ENCODE results near the gene MEGF8. TPM values are rescaled to one million over a fixed set of nuclear protein-coding genes. Genes with fewer than 3 reads are reported as not detected.
A peak's percentile ranks its signal among the peaks of the same experiment; 100 is the strongest.

Gene MEGF8, protein sequence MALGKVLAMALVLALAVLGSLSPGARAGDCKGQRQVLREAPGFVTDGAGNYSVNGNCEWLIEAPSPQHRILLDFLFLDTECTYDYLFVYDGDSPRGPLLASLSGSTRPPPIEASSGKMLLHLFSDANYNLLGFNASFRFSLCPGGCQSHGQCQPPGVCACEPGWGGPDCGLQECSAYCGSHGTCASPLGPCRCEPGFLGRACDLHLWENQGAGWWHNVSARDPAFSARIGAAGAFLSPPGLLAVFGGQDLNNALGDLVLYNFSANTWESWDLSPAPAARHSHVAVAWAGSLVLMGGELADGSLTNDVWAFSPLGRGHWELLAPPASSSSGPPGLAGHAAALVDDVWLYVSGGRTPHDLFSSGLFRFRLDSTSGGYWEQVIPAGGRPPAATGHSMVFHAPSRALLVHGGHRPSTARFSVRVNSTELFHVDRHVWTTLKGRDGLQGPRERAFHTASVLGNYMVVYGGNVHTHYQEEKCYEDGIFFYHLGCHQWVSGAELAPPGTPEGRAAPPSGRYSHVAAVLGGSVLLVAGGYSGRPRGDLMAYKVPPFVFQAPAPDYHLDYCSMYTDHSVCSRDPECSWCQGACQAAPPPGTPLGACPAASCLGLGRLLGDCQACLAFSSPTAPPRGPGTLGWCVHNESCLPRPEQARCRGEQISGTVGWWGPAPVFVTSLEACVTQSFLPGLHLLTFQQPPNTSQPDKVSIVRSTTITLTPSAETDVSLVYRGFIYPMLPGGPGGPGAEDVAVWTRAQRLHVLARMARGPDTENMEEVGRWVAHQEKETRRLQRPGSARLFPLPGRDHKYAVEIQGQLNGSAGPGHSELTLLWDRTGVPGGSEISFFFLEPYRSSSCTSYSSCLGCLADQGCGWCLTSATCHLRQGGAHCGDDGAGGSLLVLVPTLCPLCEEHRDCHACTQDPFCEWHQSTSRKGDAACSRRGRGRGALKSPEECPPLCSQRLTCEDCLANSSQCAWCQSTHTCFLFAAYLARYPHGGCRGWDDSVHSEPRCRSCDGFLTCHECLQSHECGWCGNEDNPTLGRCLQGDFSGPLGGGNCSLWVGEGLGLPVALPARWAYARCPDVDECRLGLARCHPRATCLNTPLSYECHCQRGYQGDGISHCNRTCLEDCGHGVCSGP (N-terminal part only)
- 3.0 TPM for polyA plus RNA-seq (2012; ENCODE audit: missing spikeins)

DNA sequence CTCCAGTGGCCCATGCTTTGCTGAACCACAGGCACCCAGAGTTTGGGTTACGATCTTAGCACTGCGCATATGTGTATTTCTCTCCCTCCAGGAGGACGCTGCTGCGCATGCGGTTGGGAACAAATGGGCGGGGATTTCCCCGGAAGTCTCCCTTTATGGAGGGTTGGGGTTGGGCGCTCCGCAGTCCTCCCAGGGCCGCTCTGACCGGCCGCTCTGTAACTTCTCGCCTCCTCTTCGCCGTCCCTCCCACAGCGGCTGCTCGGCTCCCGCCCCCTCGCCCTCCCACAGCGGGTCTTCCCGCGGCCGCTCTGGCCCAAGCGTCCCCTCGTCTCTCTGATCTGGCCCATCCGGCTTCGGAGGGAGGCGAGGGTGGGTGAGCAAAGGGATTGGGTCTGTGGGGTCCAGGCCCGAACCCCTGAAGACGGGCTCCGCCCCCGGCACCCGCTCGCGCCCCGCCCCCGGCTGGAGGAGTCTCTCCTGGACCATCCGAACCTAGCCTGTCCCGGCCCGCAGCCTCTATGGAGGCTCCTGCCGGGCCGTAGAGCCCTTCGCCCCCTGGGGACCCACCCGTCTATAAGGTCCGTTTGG, at the start of gene MEGF8:
Gene MEGF8, plus strand, starts transcription at position 328 of the 588 bp plus-strand sequence. CDS start 609 bp downstream, outside the sequence.
- DNase-seq (ENCODE audit: insufficient read length) = peak; percentile 95
- peak; percentile 99 for FAIRE-seq

DNA sequence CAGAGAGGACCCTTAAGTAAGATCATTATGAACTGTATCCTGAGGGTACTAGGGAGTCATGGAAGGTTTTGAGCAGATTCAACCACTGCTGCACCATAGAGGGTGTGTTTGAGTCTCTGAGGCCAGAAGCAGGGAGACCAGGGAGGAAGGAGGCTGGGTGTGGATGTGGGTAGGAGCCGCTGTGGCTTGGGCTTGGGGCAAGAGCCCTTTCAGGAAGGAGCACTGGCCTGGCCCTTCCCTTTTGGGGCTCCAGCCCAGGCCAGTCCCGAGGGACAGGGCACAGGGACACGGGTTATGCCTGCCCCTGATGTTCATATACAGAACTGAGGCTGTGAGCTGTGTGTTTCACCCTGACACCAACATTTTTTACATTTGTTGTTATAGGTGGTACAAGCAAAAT, 49.2 kb upstream of the MEGF8 start:
- TF ChIP-seq TAF1 (IDR thresholded peaks at IDR 0.05; ENCODE audit: borderline replicate concordance, low read depth, low read length) (no peak), POLR2AphosphoS5 (IDR thresholded peaks at IDR 0.05; ENCODE audit: low read depth, low read length) (no peak), POLR2A (IDR thresholded peaks at IDR 0.05; ENCODE audit: low read depth, low read length) (no peak)
- FAIRE-seq (no peak), DNase-seq (ENCODE audit: insufficient read length) (no peak)

More for the DNA sequence above, at the start of gene MEGF8:
- TF ChIP-seq POLR2A (IDR thresholded peaks at IDR 0.05; ENCODE audit: low read depth, low read length) = peak; percentile 71
- peak; percentile 63 for TF ChIP-seq POLR2AphosphoS5 (IDR thresholded peaks at IDR 0.05; ENCODE audit: low read depth, low read length)
- peak; percentile 79 for TF ChIP-seq TAF1 (IDR thresholded peaks at IDR 0.05; ENCODE audit: borderline replicate concordance, low read depth, low read length)

DNA sequence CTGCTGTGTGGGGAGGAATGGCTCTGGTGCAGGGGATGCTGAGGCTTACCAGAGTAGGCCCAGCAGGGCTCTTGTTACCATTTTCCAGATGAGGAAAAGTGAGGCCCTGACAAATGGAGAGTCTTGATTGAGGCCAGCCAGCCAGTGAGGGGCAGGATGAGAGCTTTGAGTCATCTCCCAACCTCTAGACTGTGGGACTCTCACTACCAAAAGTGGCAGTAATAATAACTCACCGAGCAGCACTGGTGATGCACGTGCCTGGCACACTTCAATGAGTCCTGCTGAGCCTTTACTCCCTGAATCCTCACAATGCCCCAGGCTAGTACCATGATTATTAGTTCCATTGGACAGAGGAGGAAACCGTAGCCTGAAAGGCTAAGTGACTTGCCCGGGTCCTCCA, 48.6 kb upstream of the MEGF8 start:
- DNase-seq (ENCODE audit: insufficient read length) (no peak), FAIRE-seq (peak; percentile 14)
- no peak for TF ChIP-seq POLR2A (IDR thresholded peaks at IDR 0.05; ENCODE audit: low read depth, low read length)
- no peak for TF ChIP-seq TAF1 (IDR thresholded peaks at IDR 0.05; ENCODE audit: borderline replicate concordance, low read depth, low read length)
- no peak for TF ChIP-seq POLR2AphosphoS5 (IDR thresholded peaks at IDR 0.05; ENCODE audit: low read depth, low read length)

DNA sequence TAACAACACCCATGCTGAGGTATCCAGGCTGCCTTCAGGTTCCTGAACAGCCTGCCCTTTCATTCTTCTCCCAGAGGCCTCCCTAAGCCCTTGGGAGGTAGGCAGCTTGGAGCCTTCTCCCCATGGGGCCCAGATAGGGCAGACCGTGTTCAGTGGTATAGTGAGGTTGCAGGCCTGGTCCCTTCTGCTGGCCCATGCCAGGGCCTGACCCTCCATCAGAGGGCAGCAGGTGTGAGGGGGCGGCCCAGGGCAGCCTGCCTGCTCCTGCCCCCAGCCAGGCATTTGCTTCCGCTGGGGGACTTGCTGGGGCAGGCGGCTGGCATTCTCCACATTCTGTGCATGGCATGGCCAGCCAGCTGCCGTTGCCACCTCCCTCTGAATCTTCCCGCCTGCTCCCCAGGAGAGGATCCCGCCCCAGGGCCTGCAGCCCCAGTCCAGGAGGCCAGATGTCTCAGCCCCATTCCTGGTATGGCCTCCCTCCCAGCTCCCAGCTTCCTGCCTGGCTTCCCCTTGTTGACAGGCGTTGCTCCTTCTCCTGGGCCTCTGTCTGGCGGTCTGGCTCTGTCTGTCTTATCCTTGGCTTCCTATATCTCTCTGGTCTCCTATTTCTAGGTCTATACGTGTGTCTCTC, 47.5 kb upstream of the MEGF8 start:
- DNase-seq (ENCODE audit: insufficient read length) (no peak), FAIRE-seq (no peak)

DNA sequence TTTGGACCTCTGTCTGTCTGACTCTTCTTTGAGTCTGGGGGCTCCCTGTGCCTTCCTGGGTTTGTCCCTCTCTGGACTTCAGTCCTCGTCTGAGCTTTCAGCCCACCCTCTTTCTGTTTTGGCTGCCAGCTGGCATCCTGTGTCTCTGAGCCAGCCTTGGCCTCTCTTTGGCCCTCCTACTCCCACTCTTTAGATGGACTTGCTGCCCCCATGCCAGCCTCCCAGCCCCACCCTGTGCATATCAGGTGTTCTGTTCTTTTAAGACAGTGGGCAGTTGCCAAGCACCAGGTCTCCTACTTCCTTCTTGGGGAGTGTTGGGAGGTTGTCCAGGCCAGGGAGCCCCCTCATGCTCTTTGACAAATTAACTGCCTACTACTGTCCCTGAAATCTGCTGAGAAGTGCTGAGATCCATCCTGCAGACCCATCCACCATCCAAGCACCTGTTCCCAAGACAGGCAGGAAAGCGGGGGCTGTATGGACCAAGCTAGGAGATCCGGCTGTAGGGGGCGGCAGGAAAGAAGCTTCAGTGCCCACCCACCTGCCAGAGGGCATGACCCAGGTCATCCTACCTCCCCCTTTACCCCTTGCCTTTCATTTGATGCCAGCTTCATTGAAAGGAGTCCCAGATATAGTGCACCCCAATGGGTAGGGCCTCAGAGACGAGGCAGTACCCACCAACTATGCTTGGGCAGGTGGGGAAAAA, 46.8 kb upstream of the MEGF8 start:
- no peak for TF ChIP-seq POLR2AphosphoS5 (IDR thresholded peaks at IDR 0.05; ENCODE audit: low read depth, low read length)
- no peak for DNase-seq (ENCODE audit: insufficient read length)
- FAIRE-seq = no peak

More for the DNA sequence above, 47.5 kb upstream of the MEGF8 start:
- TF ChIP-seq POLR2A (IDR thresholded peaks at IDR 0.05; ENCODE audit: low read depth, low read length) (0 out of 2 replicates have a peak, but pooled peaks have one; percentile 24), POLR2AphosphoS5 (IDR thresholded peaks at IDR 0.05; ENCODE audit: low read depth, low read length) (no peak), TAF1 (IDR thresholded peaks at IDR 0.05; ENCODE audit: borderline replicate concordance, low read depth, low read length) (no peak)

DNA sequence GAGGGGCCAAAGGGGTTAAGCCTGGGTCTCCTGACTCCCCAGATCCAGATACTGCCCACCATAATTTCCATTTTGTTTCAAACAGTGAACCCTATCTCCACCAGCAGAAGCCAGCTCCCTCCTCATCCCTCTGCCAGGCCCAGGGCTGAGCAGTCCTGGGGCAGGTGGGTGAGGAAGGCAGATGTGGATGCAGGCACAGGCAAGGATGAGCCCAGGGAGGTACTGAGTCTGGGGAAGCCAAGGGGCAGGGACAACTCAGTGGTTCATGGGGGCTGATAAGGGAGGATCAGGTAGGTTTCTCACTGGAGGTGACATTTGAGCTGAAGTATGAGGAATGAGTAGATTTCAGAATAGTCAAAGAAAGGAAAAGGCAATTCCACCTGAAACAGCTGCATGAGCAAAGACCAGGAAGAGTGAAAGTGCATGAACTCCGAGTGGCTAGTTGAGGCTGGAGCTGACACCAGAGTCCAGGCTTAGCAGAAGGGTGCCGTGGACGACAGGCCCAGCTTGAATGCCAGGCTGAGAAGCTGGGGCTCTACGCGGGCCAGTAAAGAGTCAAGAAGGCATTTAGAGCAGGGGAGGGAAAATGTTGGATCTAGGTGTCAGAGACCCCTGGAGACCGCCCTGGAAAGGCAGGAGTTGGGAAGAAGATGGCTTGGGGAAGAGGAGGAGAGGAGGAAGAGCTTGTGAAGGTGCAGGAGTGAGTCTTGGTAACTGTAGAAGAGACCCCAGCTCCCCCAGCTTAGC, 46.1 kb upstream of the MEGF8 start:
- no peak for DNase-seq (ENCODE audit: insufficient read length)
- no peak for TF ChIP-seq TAF1 (IDR thresholded peaks at IDR 0.05; ENCODE audit: borderline replicate concordance, low read depth, low read length)
- no peak for TF ChIP-seq POLR2A (IDR thresholded peaks at IDR 0.05; ENCODE audit: low read depth, low read length)
- no peak; the same call in 1 of the 2 replicates for TF ChIP-seq POLR2AphosphoS5 (IDR thresholded peaks at IDR 0.05; ENCODE audit: low read depth, low read length)
- peak; percentile 76 for FAIRE-seq

DNA sequence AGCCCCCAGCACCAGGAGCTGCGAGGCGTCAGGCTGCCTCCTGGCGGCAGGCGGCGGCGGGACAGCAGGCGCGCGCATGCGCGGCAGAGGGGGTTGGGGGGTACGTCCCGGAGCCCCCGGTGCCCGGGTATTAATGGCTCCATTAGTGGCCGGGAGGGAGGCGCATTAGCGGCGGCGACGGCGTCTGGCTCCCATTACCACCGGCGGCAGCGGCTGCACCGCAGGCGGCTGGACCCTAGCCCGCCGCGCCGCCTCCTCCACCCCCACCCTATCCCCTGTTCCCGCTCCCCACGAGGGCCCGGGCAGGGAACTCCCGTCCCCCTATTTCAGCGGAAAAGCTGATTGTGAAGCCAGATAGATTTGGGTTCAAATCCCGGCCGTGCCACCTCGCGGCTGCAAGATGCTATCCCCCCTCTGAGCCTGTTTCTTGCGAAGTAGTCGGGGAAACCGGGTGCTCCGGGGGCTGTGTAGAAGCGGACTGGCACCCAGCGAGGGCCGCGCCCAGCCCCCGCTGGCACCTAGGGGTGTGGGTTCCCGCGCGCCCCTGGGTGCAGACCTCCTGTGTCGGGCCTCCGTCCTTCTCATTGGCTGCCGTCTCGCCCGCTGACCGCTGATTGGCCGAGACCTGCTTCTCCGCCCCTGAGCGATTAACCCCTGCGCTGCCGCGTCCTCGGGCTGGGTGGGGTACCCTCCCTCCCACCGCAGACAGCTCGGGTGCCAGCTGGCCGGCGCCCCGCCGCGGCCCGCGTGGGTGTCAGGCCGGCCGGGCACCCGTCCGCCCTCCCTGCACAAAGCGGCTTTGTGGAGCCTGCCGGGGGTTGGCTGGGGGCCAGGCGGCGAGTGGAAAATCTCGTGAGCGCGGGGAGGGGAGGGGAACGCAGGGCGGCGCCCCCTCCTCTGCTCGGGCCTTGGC, 45.3 kb upstream of the MEGF8 start:
- TF ChIP-seq POLR2A (IDR thresholded peaks at IDR 0.05; ENCODE audit: low read depth, low read length) (peak; percentile 40; the same call in 1 of the 2 replicates), POLR2AphosphoS5 (IDR thresholded peaks at IDR 0.05; ENCODE audit: low read depth, low read length) (peak; percentile 50; the same call in 1 of the 2 replicates), TAF1 (IDR thresholded peaks at IDR 0.05; ENCODE audit: borderline replicate concordance, low read depth, low read length) (no peak)
- DNase-seq (ENCODE audit: insufficient read length) (peak; percentile 99), FAIRE-seq (peak; percentile 99)

DNA sequence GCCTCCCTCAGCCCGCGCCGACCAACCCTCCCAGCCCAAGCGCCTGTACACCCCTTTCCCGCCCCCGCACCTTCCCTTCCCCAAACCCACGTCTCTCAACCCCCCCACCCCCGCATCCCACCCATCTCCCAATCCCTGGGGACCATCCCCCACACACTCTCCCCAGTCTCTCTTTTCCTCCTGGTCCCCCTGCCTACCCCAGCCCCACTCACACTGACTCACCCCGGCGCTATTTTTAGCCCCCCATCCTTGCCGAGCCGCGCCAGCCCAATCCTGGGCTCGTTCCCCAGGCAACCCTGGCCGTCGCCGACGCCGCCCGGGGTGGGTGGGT, 44.7 kb upstream of the MEGF8 start:
- TF ChIP-seq TAF1 (IDR thresholded peaks at IDR 0.05; ENCODE audit: borderline replicate concordance, low read depth, low read length) = no peak
- TF ChIP-seq POLR2AphosphoS5 (IDR thresholded peaks at IDR 0.05; ENCODE audit: low read depth, low read length) = no peak
- no peak for TF ChIP-seq POLR2A (IDR thresholded peaks at IDR 0.05; ENCODE audit: low read depth, low read length)
- FAIRE-seq (no peak), DNase-seq (ENCODE audit: insufficient read length) (no peak)
